WERI-Rb-1 (cell line): ENCODE data around the gene COL5A3.

Experiments used
- DNase-seq: peaks from one replicate; pipeline ENCODE4 v3.0.0-alpha.2; 2020
- H3K27ac ChIP-seq: fragments of 250-450 bp; sonication (Bioruptor Pico); 2 replicates; pipeline ENCODE4 v1.5.1; 2020; ENCODE audit warnings: mild to moderate bottlenecking, moderate library complexity
- H3K27me3 ChIP-seq: fragments of 250-450 bp; sonication (Bioruptor Pico); 2 replicates; pipeline ENCODE4 v1.5.1; 2021; ENCODE audit warnings: mild to moderate bottlenecking, low read depth, moderate library complexity; ENCODE audit not compliant: insufficient read depth, severe bottlenecking
- H3K36me3 ChIP-seq: fragments of 250-450 bp; sonication (Bioruptor Pico); 2 replicates; pipeline ENCODE4 v1.5.1; 2020; ENCODE audit warnings: mild to moderate bottlenecking, moderate library complexity
- H3K4me3 ChIP-seq: 2 replicates; pipeline ENCODE4 v1.5.1; 2011; ENCODE audit warnings: low read depth, mild to moderate bottlenecking, control low read depth, low read length
- H3K9me3 ChIP-seq: fragments of 250-450 bp; sonication (Bioruptor Pico); 2 replicates; pipeline ENCODE4 v1.5.1; 2021; ENCODE audit warnings: mild to moderate bottlenecking, moderate library complexity; ENCODE audit not compliant: severe bottlenecking
- TF ChIP-seq, protein P1 (sequence below): IDR thresholded peaks from 2 replicates; pipeline ENCODE4 v1.5.1; 2011; ENCODE audit warnings: low read depth, mild to moderate bottlenecking, control low read depth, inconsistent platforms, low read length

The COL5A3 gene

DNA sequence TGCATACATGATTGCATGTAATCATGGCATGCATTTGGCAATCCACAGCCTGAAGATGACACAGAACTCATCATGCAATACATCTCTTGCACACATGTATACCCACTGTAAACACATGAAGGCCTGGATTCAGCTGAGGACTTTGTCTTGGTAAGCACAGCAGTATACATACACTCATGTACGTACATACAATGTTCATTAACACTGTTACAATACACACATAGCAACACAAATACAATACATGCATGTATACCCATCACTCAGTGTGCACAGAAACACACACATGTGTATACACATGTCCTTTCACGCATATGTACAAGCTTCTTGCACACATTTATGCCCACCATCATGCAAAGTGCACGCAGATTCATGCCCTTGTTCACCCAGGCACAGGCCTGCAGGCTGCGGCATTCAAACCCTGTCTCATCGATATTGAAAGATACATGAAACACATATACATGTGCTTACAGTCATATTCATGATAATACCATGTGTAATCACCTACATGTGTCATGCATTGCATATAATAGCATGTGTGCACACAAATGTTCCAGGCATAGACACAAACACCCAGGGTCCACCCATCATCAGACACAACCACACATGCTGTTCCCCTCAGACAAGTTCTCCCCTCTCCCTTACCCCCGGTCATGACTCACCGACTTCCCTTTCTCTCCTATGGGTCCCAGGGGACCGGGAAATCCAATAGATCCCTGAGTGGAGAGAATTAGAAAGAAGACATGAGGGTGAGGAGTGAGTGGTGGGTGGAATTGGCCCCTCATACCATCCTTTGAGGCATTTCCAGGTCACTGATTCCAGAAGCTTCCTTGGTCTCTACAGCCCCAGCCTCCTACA lies 28.7 kb downstream of the COL5A3 start:
- no peaks in the 10 kb centered on the region for H3K36me3 ChIP-seq
- H3K27me3 ChIP-seq: peaks cover 32% of the 10 kb centered on the region
- TF ChIP-seq, protein P1, sequence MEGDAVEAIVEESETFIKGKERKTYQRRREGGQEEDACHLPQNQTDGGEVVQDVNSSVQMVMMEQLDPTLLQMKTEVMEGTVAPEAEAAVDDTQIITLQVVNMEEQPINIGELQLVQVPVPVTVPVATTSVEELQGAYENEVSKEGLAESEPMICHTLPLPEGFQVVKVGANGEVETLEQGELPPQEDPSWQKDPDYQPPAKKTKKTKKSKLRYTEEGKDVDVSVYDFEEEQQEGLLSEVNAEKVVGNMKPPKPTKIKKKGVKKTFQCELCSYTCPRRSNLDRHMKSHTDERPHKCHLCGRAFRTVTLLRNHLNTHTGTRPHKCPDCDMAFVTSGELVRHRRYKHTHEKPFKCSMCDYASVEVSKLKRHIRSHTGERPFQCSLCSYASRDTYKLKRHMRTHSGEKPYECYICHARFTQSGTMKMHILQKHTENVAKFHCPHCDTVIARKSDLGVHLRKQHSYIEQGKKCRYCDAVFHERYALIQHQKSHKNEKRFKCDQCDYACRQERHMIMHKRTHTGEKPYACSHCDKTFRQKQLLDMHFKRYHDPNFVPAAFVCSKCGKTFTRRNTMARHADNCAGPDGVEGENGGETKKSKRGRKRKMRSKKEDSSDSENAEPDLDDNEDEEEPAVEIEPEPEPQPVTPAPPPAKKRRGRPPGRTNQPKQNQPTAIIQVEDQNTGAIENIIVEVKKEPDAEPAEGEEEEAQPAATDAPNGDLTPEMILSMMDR: no peak
- H3K9me3 ChIP-seq: no peaks in the 10 kb centered on the region
- no peak overlapping the region for H3K4me3 ChIP-seq
- H3K27ac ChIP-seq: no peak overlapping the region
- DNase-seq: no peak

DNA sequence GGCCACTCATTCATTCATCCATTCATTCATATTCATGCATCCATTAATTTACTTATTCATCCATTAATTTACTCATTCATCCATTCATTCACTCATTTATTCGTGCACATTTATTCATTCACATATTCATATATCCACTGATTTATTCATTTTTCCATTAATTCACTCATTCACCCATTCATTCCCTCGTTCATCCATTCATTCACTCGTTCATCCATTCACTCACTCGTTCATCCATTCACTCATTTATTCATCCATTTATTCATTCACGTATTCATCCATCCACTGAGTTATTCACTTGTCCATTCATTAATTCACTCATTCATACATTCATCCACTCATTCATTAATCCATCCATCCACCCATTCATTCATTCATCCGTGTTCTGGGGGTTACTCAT lies 38.2 kb downstream of the COL5A3 start:
- H3K27me3 ChIP-seq: peaks cover 59% of the 10 kb centered on the region
- no peaks in the 10 kb centered on the region for H3K9me3 ChIP-seq
- no peaks in the 10 kb centered on the region for H3K36me3 ChIP-seq
- TF ChIP-seq, protein P1: no peak
- no peak for DNase-seq
- no peak overlapping the region for H3K4me3 ChIP-seq
- H3K27ac ChIP-seq: no peak overlapping the region

DNA sequence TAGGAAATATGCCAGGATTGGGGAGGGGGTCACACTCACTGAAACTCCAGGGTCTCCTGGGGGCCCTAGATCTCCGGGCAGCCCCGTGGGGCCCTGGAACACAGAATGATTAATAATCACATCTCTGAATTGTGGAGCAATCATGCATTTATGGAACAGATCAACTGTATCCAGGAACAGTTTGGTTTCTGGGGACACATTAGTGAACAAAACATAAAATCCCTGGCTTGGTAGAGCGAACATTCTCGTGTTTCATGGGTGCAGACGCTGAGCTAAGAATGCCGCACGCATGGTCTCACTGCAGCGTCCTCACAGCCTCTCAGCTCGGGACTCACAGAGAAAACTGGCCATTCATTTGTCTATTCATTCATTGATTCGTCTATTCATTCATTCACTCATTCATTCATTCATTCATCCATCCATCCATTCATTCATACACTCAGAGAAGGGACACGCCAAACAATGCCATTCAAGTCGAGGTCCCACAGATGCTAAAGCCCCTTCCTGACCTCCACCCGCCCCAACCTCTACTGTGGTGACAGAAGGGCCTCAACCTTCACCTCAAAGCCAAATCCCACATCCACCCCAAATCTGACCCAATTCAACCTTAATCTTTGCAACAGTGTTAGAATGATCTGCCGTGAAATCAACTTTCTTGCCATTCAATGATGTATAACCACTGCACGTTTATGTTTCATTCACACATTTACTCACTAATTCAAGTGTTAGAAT lies 39.0 kb downstream of the COL5A3 start:
- Histone ChIP-seq H3K4me3 (no peak overlapping the region), H3K27me3 (peaks cover 67% of the 10 kb centered on the region), H3K36me3 (no peaks in the 10 kb centered on the region), H3K9me3 (no peaks in the 10 kb centered on the region), H3K27ac (no peak overlapping the region)
- DNase-seq: no peak
- TF ChIP-seq, protein P1: no peak

DNA sequence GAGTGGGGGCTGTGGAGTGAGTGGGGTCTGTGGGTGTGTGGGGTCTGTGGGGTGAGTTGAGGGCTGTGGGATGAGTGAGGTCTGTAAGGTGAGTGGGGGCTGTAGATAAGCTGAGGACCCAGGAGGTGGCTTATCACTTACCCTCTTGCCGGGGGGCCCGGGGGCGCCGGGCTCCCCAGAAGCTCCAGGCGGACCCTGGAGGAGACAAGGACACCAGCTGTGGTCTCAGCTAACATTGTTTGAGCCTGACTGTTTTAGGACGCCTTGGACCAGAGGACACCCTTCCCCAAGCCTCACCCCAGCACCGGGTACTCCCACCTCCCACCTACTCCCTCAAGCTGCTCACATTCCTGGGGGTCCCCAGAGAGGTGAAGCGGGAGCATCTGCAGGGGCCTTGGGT lies 39.8 kb downstream of the COL5A3 start:
- no peaks in the 10 kb centered on the region for H3K9me3 ChIP-seq
- H3K36me3 ChIP-seq: no peaks in the 10 kb centered on the region
- H3K27ac ChIP-seq: no peak overlapping the region
- H3K27me3 ChIP-seq: peaks cover 74% of the 10 kb centered on the region
- no peak for DNase-seq
- TF ChIP-seq, protein P1: no peak
- H3K4me3 ChIP-seq: no peak overlapping the region

DNA sequence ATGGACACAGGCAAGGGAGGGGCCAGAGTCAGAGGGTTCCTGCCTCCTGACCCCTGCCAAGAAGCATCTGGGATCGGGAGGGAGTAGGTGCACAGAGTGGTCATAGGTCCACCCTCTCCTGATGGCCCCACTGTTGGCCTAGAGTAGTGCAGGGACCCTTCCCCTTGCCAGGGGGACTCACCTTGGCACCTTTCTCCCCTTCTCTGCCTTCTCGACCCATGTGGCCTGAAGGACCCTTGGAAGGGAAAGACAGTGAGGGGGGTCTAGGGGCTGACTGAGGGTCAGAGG lies 40.7 kb downstream of the COL5A3 start:
- no peaks in the 10 kb centered on the region for H3K9me3 ChIP-seq
- no peak for DNase-seq
- H3K36me3 ChIP-seq: no peaks in the 10 kb centered on the region
- no peak overlapping the region for H3K4me3 ChIP-seq
- H3K27me3 ChIP-seq: peaks cover 71% of the 10 kb centered on the region
- no peak overlapping the region for H3K27ac ChIP-seq
- TF ChIP-seq, protein P1: no peak
